NCI-H2196 treated with DMSO at 0.1 percent for 48 hours (cell line): ENCODE data around the gene GOLGA6L10.
"Not testable (repeated sequence)": the region's sequence is repeated elsewhere in the genome, so short reads cannot be mapped to it uniquely, and the experiment has no call there.

ENCODE experiments used
- DNase-seq: peaks from one replicate; lab custom pipeline; 2025; ENCODE audit not compliant: unreplicated experiment; lab: John Stamatoyannopoulos, UW

Gene GOLGA6L10, protein sequence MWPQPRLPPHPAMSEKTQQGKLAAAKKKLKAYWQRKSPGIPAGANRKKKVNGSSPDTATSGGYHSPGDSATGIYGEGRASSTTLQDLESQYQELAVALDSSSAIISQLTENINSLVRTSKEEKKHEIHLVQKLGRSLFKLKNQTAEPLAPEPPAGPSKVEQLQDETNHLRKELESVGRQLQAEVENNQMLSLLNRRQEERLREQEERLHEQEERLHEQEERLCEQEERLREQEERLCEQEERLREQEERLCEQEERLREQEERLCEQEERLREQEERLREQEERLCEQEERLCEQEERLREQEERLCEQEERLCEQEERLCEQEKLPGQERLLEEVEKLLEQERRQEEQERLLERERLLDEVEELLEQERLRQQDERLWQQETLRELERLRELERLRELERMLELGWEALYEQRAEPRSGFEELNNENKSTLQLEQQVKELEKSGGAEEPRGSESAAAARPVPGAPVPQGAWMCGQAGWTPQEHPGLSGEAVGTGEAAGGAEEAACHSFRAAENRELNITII

DNA sequence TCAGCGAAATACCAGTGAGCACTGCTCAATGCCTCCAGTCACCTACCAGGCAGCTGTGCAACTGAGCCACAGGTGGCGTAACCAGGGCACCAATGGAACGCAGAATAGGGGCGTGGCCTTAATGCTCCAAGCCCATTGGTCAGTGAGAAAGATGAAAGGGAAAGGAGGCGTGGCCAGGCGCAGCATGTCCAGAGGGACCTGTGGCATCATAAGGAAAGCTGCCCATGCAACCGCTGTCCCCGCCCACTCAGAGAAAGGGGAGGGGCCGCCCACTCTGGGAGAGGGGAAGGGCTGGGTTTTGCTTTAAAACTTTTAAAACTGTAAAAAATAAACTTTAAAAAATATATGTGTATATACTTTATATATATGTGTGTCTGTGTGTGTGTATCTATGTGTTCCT, at the start of gene GOLGA6L10:
TSS of gene GOLGA6L10 (minus strand) at position 101 of the 400 bp plus-strand sequence. CDS start at position 1, 100 bp downstream.
- not testable (repeated sequence) for DNase-seq

DNA sequence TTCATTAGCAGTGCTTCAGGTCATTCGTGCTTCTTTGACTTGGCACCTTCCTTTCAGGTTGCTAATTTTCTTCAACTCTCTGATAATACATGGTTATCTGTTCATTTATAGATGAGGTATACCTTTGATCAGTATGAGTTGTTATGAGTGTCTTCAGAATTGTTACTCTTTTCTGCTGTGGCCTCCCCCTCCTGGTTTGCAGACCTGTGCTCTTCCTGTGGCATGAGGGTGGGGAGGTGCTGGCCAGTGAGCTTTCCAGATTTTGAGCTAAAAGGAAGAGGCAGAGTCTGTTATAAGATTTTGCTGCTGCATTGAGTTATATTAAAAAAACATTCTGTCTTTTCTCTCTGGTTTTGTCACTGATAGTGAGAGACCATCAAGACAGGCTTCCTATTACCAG, 49.5 kb upstream of the GOLGA6L10 start:
- DNase-seq = no peak

- no peak for DNase-seq
Measured at GRCh38 chr15:82397817-82398216, 48.5 kb upstream of the GOLGA6L10 start.

DNA sequence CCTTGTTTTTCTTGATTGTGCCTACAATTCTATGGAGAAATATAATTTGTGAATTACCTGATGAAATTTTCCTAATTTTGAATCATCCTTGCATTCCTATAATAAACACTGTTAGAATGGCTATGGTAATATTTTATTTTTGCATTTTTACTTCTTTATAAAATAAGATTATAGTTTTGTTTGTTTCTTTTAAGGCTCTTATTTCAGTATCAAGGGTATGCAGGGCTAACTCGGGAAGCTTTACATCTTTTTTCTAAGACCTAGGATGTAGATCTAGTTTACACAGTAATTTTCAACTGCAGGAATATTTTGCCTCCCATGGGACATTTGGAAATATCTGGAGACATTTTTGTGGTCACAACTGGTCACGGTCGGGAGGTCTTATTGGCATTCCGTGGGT, 46.5 kb upstream of the GOLGA6L10 start:
- not testable (repeated sequence) for DNase-seq

DNA sequence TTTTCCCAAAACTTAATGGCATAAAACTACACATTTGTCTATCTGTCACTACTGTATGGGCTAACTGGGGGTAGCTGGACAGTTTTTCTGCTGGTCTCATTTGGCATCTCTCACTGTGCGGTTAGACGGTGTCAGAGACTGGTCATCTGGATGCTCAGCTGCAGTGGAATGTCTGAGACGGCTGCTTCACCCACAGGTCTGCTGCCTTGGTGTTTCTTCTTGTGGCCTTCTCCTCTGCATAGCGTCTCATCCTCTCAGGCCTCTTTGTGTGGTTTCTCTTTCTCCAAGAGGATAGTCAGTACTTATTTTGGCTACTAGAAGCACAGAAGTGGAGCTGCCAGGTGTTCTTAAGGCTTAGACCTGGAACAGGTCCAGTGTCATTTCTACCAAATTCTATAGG, 44.4 kb upstream of the GOLGA6L10 start:
- DNase-seq = no peak

GRCh38 chr15:82392077-82392476, 42.8 kb upstream of the GOLGA6L10 start:
- not testable (repeated sequence) for DNase-seq

DNA sequence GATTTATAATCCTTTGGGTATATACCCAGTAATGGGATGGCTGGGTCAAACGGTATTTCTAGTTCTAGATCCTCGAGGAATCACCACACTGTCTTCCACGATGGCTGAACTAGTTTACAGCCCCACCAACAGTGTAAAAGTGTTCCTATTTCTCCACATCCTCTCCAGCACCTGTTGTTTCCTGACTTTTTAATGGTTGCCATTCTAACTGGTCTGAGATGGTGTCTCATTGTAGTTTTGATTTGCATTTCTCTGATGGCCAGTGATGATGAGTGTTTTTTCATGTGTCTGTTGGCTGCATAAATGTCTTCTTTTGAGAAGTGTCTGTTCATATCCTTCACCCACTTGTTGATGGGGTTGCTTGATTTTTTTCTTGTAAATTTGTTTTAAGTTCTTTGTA, 40.9 kb upstream of the GOLGA6L10 start:
- not testable (repeated sequence) for DNase-seq

GRCh38 chr15:82387209-82387608, 37.9 kb upstream of the GOLGA6L10 start:
- not testable (repeated sequence) for DNase-seq

DNA sequence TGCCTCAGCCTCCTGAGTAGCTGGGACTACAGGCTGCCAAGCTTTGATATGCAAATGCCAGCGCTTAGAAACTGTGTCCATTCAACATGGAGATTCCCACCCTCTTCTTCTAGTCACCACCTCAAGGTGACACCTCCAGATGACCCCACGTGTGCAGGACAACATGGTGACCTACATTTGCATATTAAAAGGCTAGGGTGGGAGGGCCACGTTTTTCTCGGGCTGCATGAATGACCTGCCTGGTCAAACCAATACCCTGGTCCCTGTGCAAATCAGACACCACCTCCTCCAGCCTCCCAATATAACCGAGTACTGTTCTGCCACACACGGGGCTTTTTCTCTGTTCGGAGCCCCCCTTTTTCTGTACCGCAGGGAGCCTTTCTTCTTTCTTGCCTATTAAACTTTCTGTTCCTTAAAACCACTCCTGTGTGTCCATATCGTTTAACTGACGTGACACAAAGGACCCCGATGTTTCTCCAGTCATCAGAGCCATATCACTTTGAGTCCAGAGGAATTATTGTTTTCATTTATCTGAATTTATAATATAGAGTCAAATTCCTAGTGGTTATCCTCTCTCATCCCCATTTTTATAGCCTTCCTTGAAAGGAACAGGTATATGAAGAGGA, 32.2 kb upstream of the GOLGA6L10 start:
- not testable (repeated sequence) for DNase-seq

GRCh38 chr15:82379552-82379951, 30.3 kb upstream of the GOLGA6L10 start:
- DNase-seq = not testable (repeated sequence)

DNA sequence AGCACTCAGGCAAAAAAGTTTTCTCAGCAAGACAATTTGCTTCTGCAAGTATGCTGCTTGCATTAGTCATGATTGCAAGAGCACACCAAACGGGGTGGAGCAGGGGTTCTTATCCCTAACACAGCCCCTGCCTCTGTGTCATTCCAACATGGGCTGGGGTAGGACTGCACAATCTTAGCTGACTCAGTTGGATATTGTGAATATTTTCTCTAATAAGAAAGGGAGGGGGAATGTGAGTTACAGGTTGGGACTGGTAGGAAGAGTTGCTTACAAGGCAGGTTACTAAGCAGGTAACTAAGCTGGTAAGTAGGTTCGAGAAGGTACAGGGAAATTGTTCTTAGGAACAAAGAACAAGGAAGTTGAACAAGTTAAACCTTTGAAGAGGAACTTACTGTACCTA, 24.4 kb upstream of the GOLGA6L10 start:
- DNase-seq = not testable (repeated sequence)

- DNase-seq = no peak
Measured at GRCh38 chr15:82371656-82372055, 22.4 kb upstream of the GOLGA6L10 start.

DNA sequence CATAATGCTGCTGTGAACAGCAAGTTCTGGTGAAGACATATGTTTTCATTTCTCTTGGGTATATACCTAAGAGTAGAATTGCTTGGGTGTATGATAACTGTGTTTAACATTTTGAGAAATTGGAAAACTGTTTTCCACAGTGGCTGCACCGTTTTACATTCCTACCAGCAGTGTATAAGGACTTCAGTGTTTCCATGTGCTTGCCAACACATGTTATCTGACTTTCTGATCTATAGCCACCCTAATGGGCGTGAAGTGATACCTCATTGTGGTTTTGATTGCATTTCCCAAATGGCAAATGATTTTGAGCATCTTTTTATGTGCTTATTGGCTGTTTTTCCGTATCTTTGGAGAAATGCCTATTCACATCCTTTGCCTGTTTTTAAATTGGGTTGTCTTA, 18.5 kb upstream of the GOLGA6L10 start:
- DNase-seq = not testable (repeated sequence)

- not testable (repeated sequence) for DNase-seq
Measured at GRCh38 chr15:82365692-82366323, 16.5 kb upstream of the GOLGA6L10 start.

DNA sequence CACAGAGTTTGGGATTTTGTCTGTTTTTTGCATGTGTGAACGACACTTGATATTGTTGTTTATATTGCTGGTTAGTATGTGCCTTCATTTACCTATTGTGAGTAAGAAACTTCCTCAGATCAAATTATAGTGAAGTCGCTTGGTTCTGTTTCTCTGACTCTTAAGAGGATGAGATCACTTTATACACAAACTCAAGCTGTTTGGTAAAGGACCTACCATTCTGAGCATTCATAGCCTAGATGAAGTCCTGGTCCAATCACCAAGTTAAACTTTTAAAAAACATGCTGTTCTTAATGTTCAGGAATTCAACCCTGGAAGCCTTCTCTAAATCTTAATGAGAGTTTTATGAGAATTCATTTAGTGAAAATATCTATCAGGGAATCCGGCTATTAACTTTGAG, 15.3 kb upstream of the GOLGA6L10 start:
- DNase-seq = not testable (repeated sequence)

DNA sequence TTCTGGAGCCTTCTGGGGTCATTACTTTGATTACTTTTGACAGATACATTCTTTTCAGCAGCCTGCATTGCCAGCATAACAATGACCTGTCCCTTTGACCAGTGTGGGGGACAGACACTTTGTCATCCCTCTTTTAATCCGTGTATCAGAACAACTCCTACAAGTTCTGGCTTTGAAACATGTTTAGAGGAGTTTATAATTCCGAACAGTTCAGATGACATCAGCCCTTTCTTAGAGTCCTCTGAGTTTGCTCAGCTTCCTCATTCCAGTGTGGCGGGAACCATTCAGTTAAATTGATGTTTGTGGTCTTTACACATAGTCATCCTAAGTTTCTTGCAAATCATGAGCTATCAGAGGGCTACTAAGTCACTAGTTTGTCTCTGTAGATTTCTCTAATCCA, 13.5 kb upstream of the GOLGA6L10 start:
- DNase-seq = not testable (repeated sequence)

- not testable (repeated sequence) for DNase-seq
Measured at GRCh38 chr15:82360618-82361017, 11.3 kb upstream of the GOLGA6L10 start.

DNA sequence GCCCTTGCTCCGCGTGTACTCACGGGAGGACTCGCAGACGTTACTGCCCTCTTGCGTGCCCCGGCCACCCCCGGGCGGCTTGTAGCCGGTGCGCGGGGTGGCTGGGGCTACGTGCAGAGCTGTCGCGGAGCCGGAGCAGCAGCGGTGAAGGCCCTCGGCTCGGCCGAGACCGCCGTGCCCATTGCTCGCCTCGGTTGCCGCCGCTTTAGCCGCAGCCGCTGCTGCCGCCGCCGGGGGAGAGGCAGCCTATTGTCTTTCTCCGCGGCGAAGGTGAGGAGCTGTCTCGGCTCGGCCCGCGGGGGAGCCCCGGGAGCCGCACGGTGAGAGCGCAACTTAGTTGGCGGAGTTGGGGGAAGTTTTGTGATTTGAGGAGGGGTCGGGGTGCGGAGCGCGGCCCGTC, 5.8 kb upstream of the GOLGA6L10 start:
- not testable (repeated sequence) for DNase-seq

- not testable (repeated sequence) for DNase-seq
Measured at GRCh38 chr15:82354546-82354945, 5.3 kb upstream of the GOLGA6L10 start.

GRCh38 chr15:82347645-82348044, 1.6 kb downstream of the GOLGA6L10 start:
- DNase-seq = not testable (repeated sequence)

GRCh38 chr15:82345176-82345575, 4.1 kb downstream of the GOLGA6L10 start:
- DNase-seq = not testable (repeated sequence)
